ENCODE measurements around the gene SLC25A51. TPM values are rescaled to one million over a fixed set of nuclear protein-coding genes. Genes with fewer than 3 reads are reported as not detected.

Gene SLC25A51
- total and polyA plus RNA-seq, 2 experiments from 2014 or later = 5.3 to 22.0 TPM

GRCh38 chr9:37920471-37921167 lies 16.7 kb upstream of the SLC25A51 start:
- Mint-ChIP-seq H3K4me3 (no peak overlapping the region), H3K36me3 (ENCODE audit: low read depth) (no peaks in the 10 kb centered on the region; the same call in 2 of the 3 replicates), H3K4me1 (peaks cover 45% of the 10 kb centered on the region), H3K27ac (peak overlapping the region; percentile 71), H3K27me3 (ENCODE audit: insufficient read depth, low read depth, poor library complexity) (peaks cover 12% of the 10 kb centered on the region), H3K9me3 (no peaks in the 10 kb centered on the region)
- no peak overlapping the region for H3K4me3 ChIP-seq
- no peaks in the 10 kb centered on the region for H3K79me2 ChIP-seq (replicated peaks; ENCODE audit: insufficient read depth)
- no peak overlapping the region for H2AFZ ChIP-seq
- no peaks in the 10 kb centered on the region for H3K27me3 ChIP-seq (ENCODE audit: insufficient read depth)
- DNase-seq (ENCODE audit: low spot score) (peak; percentile 61), ATAC-seq (peak; percentile 62)
- TF ChIP-seq ETS1 (IDR thresholded peaks at IDR 0.05) (peak; percentile 58; the same call in 1 of the 2 replicates), NANOG (IDR thresholded peaks at IDR 0.05; ENCODE audit: borderline replicate concordance) (no peak)
- H3K9me2 ChIP-seq (ENCODE audit: insufficient read depth) = no peaks in the 10 kb centered on the region
- no peak overlapping the region for H3K4me2 ChIP-seq
- peaks cover 9% of the 10 kb centered on the region for H3K4me1 ChIP-seq (ENCODE audit: insufficient read depth)
- no peak overlapping the region for H3K27ac ChIP-seq (ENCODE audit: low read depth)
- no peaks in the 10 kb centered on the region for H4K20me1 ChIP-seq (replicated peaks; ENCODE audit: insufficient read depth)
- no peaks in the 10 kb centered on the region for H3K36me3 ChIP-seq (ENCODE audit: insufficient read depth)
- H3F3A ChIP-seq (replicated peaks; ENCODE audit: low read depth) = no peaks in the 10 kb centered on the region

GRCh38 chr9:37919956-37920335 lies 16.0 kb upstream of the SLC25A51 start:
- Histone ChIP-seq H3K4me1 (ENCODE audit: insufficient read depth) (peaks cover 9% of the 10 kb centered on the region), H3K27ac (ENCODE audit: low read depth) (no peak overlapping the region), H3K79me2 (replicated peaks; ENCODE audit: insufficient read depth) (no peaks in the 10 kb centered on the region), H4K20me1 (replicated peaks; ENCODE audit: insufficient read depth) (no peaks in the 10 kb centered on the region), H3K4me3 (no peak overlapping the region), H3K36me3 (ENCODE audit: insufficient read depth) (no peaks in the 10 kb centered on the region), H3F3A (replicated peaks; ENCODE audit: low read depth) (no peaks in the 10 kb centered on the region), H2AFZ (no peak overlapping the region), H3K27me3 (ENCODE audit: insufficient read depth) (no peaks in the 10 kb centered on the region), H3K4me2 (no peak overlapping the region), H3K9me2 (ENCODE audit: insufficient read depth) (no peaks in the 10 kb centered on the region)
- peaks cover 46% of the 10 kb centered on the region for H3K4me1 Mint-ChIP-seq
- no peaks in the 10 kb centered on the region; the same call in 2 of the 3 replicates for H3K36me3 Mint-ChIP-seq (ENCODE audit: low read depth)
- H3K27me3 Mint-ChIP-seq (ENCODE audit: insufficient read depth, low read depth, poor library complexity) = peaks cover 10% of the 10 kb centered on the region
- no peak for ATAC-seq
- no peaks in the 10 kb centered on the region for H3K9me3 Mint-ChIP-seq
- no peak overlapping the region for H3K27ac Mint-ChIP-seq
- H3K4me3 Mint-ChIP-seq = no peak overlapping the region
- no peak for DNase-seq (ENCODE audit: low spot score)
- TF ChIP-seq REST (IDR thresholded peaks at IDR 0.05; ENCODE audit: unreplicated experiment) = no peak
- TF ChIP-seq NANOG (IDR thresholded peaks at IDR 0.05; ENCODE audit: borderline replicate concordance) = no peak
- TF ChIP-seq CREB1 (CRISPR knock-in tag; IDR thresholded peaks at IDR 0.05; ENCODE audit: low read depth) = no peak
- no peak for TF ChIP-seq STAT1 (IDR thresholded peaks at IDR 0.05; ENCODE audit: unreplicated experiment)
- TF ChIP-seq EZH2phosphoT487 (IDR thresholded peaks at IDR 0.05; ENCODE audit: unreplicated experiment) = no peak
- TF ChIP-seq JUNB (IDR thresholded peaks at IDR 0.05; ENCODE audit: unreplicated experiment) = no peak
- TF ChIP-seq ZNF114 (CRISPR knock-in tag; IDR thresholded peaks at IDR 0.05) = no peak
- no peak for TF ChIP-seq ZNF331 (CRISPR knock-in tag; IDR thresholded peaks at IDR 0.05; ENCODE audit: low read depth)
- no peak for TF ChIP-seq ETS1 (IDR thresholded peaks at IDR 0.05)
- TF ChIP-seq EZH2 (IDR thresholded peaks at IDR 0.05; ENCODE audit: low read depth, unreplicated experiment) = no peak
- no peak for TF ChIP-seq CTCF (conservative IDR thresholded peaks at IDR 0.05; ENCODE audit: low read depth in 2 of 2)

Measured in GM23338 (cell line).